ENCODE measurements around the gene TREX2. TPM values are rescaled to one million over a fixed set of nuclear protein-coding genes. Genes with fewer than 3 reads are reported as not detected.

TREX2 gene
- total RNA-seq, 1 donor from 2014 or later: 1.2 TPM

DNA sequence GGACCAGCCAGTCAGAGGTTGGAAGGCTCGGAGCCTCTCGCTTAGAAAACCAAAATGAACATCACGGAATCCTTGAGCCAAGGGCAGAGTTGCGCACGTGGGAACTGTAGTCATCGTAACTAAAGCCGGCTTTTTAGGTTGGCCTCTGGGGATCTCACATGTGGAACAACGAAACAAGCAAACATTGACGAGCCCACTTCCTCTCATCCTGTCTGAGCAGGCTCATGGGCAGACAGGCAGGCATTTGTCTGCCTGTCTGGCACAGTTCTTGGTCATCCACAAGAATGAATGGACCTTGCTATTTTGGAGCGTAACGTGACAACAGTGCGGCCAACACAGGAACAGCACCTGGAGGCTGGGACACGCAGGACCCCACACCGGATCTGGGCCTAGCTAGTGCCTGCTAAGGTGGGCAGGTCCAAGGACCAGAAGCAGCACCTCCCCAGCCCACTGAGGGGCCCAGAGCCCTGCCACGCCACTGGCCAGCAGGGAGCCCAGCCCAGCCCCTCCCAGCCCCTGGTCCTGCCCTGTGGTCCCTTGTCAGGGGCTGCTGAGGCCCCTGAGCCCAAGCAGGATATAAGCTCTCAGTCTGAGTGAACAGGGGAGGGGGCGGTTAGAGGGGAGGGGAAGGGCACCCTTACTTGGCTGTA is 9.2 kb upstream of the TREX2 start:
- intact Hi-C loops (cut with DNase I): no loop called here
- TF ChIP-seq, protein P1, sequence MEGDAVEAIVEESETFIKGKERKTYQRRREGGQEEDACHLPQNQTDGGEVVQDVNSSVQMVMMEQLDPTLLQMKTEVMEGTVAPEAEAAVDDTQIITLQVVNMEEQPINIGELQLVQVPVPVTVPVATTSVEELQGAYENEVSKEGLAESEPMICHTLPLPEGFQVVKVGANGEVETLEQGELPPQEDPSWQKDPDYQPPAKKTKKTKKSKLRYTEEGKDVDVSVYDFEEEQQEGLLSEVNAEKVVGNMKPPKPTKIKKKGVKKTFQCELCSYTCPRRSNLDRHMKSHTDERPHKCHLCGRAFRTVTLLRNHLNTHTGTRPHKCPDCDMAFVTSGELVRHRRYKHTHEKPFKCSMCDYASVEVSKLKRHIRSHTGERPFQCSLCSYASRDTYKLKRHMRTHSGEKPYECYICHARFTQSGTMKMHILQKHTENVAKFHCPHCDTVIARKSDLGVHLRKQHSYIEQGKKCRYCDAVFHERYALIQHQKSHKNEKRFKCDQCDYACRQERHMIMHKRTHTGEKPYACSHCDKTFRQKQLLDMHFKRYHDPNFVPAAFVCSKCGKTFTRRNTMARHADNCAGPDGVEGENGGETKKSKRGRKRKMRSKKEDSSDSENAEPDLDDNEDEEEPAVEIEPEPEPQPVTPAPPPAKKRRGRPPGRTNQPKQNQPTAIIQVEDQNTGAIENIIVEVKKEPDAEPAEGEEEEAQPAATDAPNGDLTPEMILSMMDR (IDR thresholded peaks at IDR 0.05): no peak
- H3K4me3 ChIP-seq: no peak overlapping the region
- ATAC-seq (no peak), DNase-seq (no peak)
- H3K36me3 ChIP-seq: no peaks in the 10 kb centered on the region
- no peaks in the 10 kb centered on the region for H3K9me3 ChIP-seq
- H3K4me1 ChIP-seq: no peaks in the 10 kb centered on the region
- no peaks in the 10 kb centered on the region for H3K27me3 ChIP-seq
- no peak overlapping the region for H3K27ac ChIP-seq

- Histone ChIP-seq H3K4me3 (no peak overlapping the region), H3K27me3 (no peaks in the 10 kb centered on the region), H3K9me3 (no peaks in the 10 kb centered on the region), H3K4me1 (no peaks in the 10 kb centered on the region), H3K27ac (no peak overlapping the region), H3K36me3 (no peaks in the 10 kb centered on the region)
- intact Hi-C loops (cut with DNase I): no loop called here
- ATAC-seq (no peak), DNase-seq (no peak)
- TF ChIP-seq, protein P1 (IDR thresholded peaks at IDR 0.05): no peak
Observed at GRCh38 chrX:153450949-153451277, 5.1 kb upstream of the TREX2 start.

DNA sequence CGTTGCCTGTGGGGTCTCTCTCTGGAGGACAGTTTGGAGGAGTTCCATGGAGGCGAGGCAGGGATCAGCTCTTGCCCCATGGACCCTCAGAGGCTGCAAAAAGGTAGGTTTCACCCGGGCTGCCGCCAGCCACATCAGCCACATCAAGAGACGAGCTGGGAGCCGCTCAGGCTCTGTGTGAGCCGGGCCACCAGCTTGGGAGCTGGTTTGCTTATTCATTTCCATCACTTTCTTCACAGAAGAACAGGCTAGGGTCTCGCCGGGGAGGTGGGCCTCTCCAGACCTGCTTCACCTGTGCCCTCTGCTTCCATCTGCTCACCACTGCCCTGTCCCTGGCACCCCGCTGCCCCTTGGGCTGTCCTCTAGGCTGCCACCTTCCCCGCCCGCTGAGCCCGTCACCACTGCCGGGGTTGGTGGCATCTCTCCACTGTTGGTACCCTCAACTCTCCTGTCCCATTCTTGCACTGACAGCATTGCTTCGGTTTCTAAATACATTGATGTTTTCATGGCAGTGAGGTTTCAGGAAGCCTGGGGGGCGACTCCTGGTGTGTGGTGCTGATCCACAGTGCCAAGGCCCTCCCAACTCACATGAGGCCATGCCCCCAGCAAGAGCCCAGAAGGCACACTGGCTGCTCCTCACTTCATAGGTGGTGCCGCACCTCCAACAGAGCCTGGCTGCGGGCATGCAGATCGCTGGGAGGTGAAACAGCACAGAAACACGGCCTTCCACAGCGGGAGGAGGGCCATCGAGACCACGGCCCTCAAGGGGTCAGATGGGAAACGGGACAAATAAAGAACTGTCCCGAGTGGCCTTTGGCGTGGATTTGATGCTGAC is 4.5 kb upstream of the TREX2 start:
- Histone ChIP-seq H3K27ac (no peak overlapping the region), H3K36me3 (no peaks in the 10 kb centered on the region), H3K27me3 (no peaks in the 10 kb centered on the region), H3K4me3 (no peak overlapping the region), H3K4me1 (no peaks in the 10 kb centered on the region), H3K9me3 (no peaks in the 10 kb centered on the region)
- TF ChIP-seq, protein P1 (IDR thresholded peaks at IDR 0.05): no peak
- DNase-seq: no peak
- intact Hi-C loops (cut with DNase I): no loop called here
- ATAC-seq: no peak

DNA sequence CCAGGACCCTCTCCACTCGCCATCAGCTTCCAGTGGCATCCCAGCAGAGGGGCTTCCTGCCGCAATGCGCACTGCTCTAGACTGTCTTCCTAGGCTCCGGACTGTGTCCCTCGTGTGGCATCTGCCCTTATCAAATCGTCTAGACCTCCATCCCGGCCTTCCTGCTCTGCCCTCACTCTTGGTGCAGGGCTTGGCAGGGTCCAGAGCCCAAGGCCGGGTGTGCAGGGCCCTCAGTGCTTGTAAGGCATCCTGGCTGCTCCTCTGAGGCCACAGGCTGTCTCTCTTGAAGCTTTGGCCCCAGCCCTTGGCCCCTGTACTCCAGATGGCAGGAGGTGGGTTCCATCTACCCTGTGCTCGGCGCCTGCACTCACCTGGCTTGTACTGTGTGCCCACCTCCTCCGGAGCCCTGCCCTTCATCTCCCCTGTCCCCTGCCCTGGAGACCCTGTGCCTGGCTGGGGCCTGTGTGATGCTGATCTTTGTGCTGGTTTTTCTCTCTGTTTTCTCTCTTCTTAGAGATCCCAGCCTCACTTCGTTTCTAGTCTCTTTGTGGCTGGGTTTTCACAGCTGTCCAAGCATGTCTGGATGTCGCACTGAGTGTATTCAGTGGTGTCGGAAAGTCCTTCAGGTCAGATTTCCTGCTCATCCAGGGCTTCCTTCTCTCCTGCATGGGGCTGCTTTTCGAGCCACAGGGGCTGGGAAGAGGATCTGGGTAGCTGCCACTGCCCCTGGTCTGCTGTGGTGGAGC is 3.7 kb upstream of the TREX2 start:
- no peaks in the 10 kb centered on the region for H3K27me3 ChIP-seq
- H3K4me1 ChIP-seq: no peaks in the 10 kb centered on the region
- intact Hi-C loops (cut with DNase I): no loop called here
- no peak overlapping the region for H3K4me3 ChIP-seq
- H3K27ac ChIP-seq: no peak overlapping the region
- no peak for ATAC-seq
- no peak for DNase-seq
- H3K9me3 ChIP-seq: no peaks in the 10 kb centered on the region
- TF ChIP-seq, protein P1 (IDR thresholded peaks at IDR 0.05): no peak
- no peaks in the 10 kb centered on the region for H3K36me3 ChIP-seq

- Histone ChIP-seq H3K36me3 (no peaks in the 10 kb centered on the region), H3K27ac (no peak overlapping the region), H3K27me3 (no peaks in the 10 kb centered on the region), H3K9me3 (no peaks in the 10 kb centered on the region), H3K4me1 (no peaks in the 10 kb centered on the region), H3K4me3 (no peak overlapping the region)
- TF ChIP-seq, protein P1 (IDR thresholded peaks at IDR 0.05): no peak
- DNase-seq (no peak), ATAC-seq (no peak)
- intact Hi-C loops (cut with DNase I): no loop called here
Observed at GRCh38 chrX:153448556-153449367, 2.9 kb upstream of the TREX2 start.

All from upper lobe of right lung (tissue), 1 donor.